ENCODE data around the gene HECW1.
A peak's percentile ranks its signal among the peaks of the same experiment; 100 is the strongest.

HECW1 gene

GRCh38 chr7:43516581-43517342, 404.3 kb downstream of the HECW1 start:
- peak; percentile 5 for DNase-seq

DNA sequence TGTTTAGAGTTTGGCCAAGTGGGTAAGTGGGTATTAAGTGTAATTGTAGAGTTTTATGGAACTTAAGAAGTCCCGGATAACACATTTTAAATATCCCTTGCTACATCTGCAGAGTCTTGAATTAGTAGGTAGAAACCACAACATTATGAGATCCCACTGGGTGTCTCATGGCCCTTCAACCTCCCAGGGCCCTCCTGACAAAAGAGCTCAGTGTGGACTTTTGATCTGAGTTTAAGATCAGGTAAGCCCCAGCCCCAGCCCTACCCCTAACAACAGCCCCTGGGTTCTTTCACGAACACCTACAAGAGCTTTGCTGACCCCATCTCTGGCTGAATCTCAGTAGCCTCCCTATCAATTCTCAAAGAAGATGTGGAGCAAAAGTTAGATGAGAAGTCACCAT, 405.0 kb downstream of the HECW1 start:
- DNase-seq = peak; percentile 18

- DNase-seq = no peak
Observed at GRCh38 chr7:43520201-43520600, 407.8 kb downstream of the HECW1 start.

DNA sequence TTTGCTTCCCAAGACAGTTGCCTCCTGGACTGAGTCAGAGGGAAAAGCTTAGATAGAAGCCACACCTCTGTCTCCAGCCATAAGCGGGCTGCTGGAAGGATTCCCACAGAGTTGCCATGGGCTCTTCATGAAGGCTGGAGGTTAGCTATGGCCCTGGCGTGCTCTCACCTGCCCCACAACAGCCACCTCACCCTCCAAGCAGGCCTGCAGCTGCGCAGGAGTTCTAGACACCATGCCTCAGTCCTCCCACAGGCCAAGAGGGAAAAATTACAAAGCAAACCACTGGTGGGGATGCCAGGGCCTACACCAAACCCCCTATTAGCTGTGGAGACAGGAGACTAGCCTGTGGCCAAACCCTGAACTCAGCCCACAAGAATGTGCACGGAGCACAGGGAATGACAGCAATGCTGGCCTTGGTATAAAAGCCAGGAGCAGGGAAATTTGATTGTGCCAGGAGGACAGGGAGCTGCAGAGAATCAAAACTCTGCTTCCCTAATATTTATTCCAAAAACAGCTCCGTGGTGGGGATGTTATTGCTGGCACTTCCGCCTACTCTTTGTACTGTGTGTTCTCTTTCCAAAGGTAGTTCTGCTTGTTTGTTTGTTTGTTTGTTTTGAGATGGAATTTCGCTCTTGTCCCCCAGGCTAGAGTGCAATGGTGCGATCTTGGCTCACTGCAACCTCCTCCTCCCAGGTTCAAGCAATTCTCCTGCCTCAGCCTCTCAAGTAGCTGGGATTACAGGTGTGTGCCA, 410.1 kb downstream of the HECW1 start:
- no peak for DNase-seq

DNA sequence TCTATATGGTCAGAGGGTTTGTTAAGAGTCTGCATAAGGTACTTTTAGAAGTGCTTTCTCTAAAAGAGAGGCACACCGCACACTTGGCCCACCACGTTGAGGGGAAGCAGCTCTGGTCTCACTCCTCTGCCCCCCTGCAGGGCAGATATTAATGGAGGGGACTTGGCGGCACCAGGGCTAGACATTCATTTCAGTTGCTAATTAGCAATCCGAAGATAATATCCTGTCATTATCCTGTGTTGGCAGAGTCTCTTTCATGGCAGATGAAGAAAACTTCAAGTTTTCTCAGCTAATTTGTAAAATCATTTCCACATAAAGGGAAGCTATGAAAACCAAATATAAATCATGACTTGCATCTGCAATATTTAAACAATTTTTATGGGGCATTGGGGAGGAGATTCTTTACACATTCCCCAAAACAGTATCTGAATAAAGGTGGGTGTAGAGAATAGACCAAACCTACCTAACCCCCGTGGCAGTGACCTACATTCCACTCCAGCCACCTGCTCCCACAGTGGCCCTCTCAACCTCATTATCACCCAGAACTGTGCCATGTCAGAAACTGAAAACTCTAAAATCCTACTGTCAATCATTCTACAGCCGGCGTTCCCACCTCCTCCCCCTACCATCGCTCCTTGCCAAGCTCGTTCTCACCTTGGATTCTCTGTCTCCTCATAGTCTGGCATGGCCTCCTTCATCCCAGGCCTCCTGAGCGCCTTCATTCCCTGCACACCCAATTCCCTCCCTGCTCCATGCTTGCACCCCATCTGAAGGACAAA, 416.3 kb downstream of the HECW1 start:
- DNase-seq = no peak

- DNase-seq = no peak
Observed at GRCh38 chr7:43530553-43531410, 418.3 kb downstream of the HECW1 start.

GRCh38 chr7:43531700-43532099, 419.3 kb downstream of the HECW1 start:
- DNase-seq = no peak

- no peak for DNase-seq
Observed at GRCh38 chr7:43533801-43534479, 421.5 kb downstream of the HECW1 start.

GRCh38 chr7:43535031-43535451, 422.6 kb downstream of the HECW1 start:
- no peak for DNase-seq

- no peak for DNase-seq
Observed at GRCh38 chr7:43535810-43536585, 423.6 kb downstream of the HECW1 start.

DNA sequence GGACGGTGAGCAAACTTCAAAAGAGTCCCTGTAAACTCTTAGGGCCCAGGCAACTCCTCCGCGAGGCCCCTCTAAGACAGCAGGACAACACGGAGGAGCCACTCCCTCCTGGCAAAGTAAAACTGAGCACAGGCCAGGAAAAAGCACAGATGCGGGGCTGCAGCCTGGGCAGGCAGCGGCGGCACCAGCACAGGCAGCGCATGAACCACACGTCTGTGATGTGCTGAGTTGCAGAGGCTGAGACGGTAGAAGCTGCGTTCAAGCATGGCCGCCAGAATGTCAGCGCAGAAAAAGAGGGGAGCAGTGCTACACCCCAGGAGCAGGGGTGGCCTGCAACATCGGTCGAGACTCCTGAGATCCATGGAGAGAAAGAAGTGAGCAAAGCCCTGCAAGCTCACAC, 424.3 kb downstream of the HECW1 start:
- no peak for DNase-seq

GRCh38 chr7:43537765-43538403, 425.4 kb downstream of the HECW1 start:
- no peak for DNase-seq

DNA sequence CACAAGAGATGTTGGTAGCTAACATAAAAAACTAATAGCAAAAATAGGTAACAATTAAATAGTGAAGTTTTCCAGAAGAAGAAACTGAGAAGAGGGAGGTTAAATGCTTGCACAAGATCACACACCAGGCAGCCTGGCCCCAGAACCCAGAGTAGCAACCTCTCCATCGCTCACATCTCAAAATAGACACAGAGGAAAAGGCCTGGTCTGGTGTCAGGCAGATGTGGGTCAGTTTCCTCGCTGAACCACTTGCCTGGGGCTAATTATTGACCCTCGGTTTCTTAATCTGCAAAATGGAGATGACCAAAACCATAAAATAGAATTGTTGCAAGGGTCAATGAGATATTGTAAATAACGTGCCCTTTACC, 425.9 kb downstream of the HECW1 start:
- DNase-seq = no peak

DNA sequence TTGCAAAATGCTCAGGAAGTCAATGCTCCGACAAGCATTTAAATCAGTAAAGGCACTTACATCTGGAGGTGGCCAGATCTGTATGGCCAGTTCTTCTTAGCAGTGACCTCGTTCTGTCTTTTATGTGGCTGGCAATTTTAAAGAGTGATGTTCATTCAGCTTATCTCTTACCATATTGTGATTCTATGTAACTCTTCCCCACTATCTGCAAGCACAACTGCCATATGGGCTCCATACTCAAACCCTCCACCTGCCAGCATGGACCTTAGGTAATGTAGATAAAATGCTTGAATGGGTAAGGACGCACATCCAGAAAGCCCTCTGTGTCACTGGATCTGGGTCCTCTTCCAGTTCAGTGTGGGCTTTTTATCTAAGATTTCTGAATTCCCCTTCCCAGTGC, 428.0 kb downstream of the HECW1 start:
- no peak for DNase-seq

GRCh38 chr7:43542716-43543115, 430.3 kb downstream of the HECW1 start:
- no peak for DNase-seq

DNA sequence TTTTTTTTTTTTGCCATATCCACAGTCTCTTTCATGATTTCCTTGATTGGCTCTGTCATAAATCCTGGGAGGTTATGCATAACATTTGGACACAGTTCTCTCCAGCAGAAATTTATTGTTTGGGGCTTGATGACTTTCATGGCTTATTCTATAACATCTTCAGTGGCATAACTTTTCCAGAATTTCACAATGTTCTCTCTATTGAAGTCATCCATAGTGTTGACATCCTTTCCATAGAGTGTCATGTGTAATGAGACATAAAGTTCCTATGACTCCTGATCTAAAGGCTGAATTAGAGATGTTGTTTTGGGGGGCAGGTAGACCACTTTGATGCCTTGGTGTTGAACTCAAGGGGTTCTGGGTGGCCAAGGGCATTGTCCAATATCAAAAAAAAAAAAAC, 433.8 kb downstream of the HECW1 start:
- no peak for DNase-seq

- DNase-seq = no peak
Observed at GRCh38 chr7:43550427-43550826, 438.0 kb downstream of the HECW1 start.

DNA sequence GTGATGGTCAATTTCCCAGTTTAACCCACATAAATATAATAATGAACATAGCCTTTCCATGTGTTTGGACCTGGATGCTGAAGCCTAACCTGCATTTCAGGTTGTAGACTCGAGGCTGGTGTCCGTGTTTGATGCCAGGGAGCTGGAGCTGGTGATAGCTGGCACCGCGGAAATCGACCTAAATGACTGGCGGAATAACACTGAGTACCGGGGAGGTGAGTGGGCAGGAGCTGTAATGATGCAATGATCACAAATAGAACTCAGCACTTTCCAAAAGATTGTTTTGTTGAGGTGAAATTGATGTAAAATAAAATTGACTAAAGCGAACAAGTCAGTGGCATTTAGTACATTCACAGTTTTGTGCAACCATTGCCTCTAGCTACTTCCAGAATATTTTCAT, 439.7 kb downstream of the HECW1 start:
- DNase-seq = no peak

DNA sequence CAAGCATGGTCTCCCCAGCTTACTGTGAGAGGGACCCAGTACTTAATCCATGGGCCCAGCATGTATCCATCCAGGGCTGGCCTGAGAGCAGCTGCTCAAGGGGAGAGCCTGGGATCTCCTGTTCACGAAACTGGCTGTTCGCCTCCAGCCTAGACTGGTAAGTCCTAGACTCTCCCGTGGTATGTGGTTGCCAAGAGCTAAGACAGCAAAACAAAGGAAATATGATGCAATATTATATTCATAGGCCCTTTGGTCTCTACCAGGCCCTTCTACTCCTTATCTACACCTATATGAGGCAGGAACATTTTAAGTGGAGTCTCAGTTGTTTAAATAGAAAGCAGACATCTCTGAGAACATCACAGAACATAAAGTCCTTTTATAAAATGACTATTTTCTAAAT, 441.6 kb downstream of the HECW1 start:
- DNase-seq = no peak

DNA sequence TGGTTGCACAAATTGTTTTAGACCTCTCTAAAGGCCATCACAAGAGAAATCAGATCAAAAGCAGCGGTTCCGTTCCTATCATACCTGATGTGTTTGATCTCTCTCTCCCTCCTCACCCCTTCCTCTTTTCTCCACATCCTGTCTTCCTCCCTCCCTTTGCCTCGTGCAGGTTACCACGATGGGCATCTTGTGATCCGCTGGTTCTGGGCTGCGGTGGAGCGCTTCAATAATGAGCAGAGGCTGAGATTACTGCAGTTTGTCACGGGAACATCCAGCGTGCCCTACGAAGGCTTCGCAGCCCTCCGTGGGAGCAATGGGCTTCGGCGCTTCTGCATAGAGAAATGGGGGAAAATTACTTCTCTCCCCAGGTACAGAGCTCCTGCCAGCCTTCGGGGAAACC, 442.0 kb downstream of the HECW1 start:
- no peak for DNase-seq
